VCaP (cell line): ENCODE data around the gene HBG1.

Source experiments
- H3K27ac ChIP-seq: fragments of 450-650 bp; 2 replicates; pipeline ENCODE4 v1.5.1; 2017
- CTCF ChIP-seq: fragments of 450-650 bp; conservative IDR thresholded peaks from 2 replicates; pipeline ENCODE4 v1.5.1; 2017; ENCODE audit warnings: mild to moderate bottlenecking, moderate library complexity

HBG1 gene

GRCh38 chr11:5223686-5224085 lies 26.0 kb downstream of the HBG1 start:
- no peak for TF ChIP-seq CTCF

GRCh38 chr11:5223146-5223545 lies 26.5 kb downstream of the HBG1 start:
- no peak overlapping the region for H3K27ac ChIP-seq

More at GRCh38 chr11:5223686-5224085, 26.0 kb downstream of the HBG1 start:
- H3K27ac ChIP-seq = no peak overlapping the region

DNA sequence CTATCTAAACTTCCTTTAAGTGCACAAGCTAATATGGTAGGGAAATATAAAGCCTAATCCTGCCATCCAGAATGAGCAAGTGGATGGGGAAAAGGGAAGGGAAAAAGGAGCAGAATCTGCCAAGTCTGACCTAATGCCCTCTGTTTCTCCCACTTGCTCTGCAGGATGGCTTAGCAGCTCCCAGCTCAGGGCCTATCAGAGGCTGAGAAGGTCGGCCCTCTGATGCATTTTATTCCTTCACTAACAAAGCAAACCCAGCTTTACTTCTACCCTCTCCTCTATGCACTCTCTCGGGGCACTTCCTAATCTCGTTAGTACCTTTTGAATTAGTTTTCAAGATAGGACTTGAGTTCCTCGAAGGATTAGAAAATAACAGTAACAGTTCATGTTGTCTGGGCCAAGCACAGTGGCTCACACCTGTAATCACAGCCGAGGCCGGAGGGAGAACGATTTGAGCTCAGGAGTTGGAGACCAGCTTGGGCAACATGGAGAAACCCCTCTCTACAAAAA lies 39.2 kb downstream of the HBG1 start:
- TF ChIP-seq CTCF = no peak
- no peak overlapping the region for H3K27ac ChIP-seq

More at GRCh38 chr11:5223146-5223545, 26.5 kb downstream of the HBG1 start:
- TF ChIP-seq CTCF = no peak

GRCh38 chr11:5204787-5205186 lies 44.9 kb downstream of the HBG1 start:
- TF ChIP-seq CTCF = peak; percentile 69
- no peak overlapping the region for H3K27ac ChIP-seq

GRCh38 chr11:5203366-5203765 lies 46.3 kb downstream of the HBG1 start:
- TF ChIP-seq CTCF = no peak
- no peak overlapping the region for H3K27ac ChIP-seq

DNA sequence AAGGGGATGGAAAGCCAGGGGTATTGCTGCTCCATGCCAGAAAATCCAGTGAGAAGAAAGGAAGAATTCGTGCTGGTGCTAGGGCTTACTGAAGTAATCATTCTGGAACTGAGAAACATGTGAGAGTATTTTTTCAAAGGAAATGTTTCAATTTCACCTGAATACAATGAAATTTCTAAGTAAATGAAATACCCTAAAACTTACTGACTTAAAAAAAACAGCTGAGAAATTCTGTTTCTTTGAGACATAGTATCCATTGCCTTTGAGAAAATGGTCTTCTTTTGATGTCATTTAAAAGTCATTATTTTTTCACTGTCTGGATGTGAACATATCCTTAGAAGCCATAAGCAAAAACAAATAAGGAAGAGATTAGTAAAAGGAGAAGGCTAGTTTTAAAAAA lies 49.1 kb downstream of the HBG1 start, which contains the start of gene OR51V1:
Gene OR51V1 (minus strand): TSS at position 101 of the 400 bp plus-strand sequence. CDS start 0 bp downstream, at position 101.
- no peak for TF ChIP-seq CTCF

GRCh38 chr11:5198285-5198684 lies 51.4 kb downstream of the HBG1 start:
- H3K27ac ChIP-seq = no peak overlapping the region
- no peak for TF ChIP-seq CTCF

More for the DNA sequence above, 49.1 kb downstream of the HBG1 start, which contains the start of gene OR51V1:
- H3K27ac ChIP-seq = no peak within 1 kb of the TSS
